HG02885 (cell line): Measurements from ENCODE around the gene TET3.
"Not testable (repeated sequence)": the region's sequence is repeated elsewhere in the genome, so short reads cannot be mapped to it uniquely, and the experiment has no call there.

Experiments used
- ATAC-seq: cut with Tn5 transposase; IDR thresholded peaks from one replicate; pipeline ENCODE4 v1.9.1; 2021; ENCODE audit warnings: mild to moderate bottlenecking; ENCODE audit not compliant: unreplicated experiment, poor library complexity

TET3 gene

GRCh38 chr2:73984203-73984921 lies at the start of gene TET3:
TET3 (plus strand) TSS chr2:73984910; CDS start chr2:73986404, 1,494 bp downstream.
- peak; percentile 49 for ATAC-seq

- no peak for ATAC-seq
Observed at GRCh38 chr2:73935641-73936040, 49.1 kb upstream of the TET3 start.

- ATAC-seq = no peak
Observed at GRCh38 chr2:73937103-73937885, 47.4 kb upstream of the TET3 start.

- ATAC-seq = no peak
Observed at GRCh38 chr2:73937899-73938298, 46.8 kb upstream of the TET3 start.

- ATAC-seq = no peak
Observed at GRCh38 chr2:73938718-73939352, 45.9 kb upstream of the TET3 start.

GRCh38 chr2:73939419-73939818 lies 45.3 kb upstream of the TET3 start:
- no peak for ATAC-seq

- not testable (repeated sequence) for ATAC-seq
Observed at GRCh38 chr2:73940066-73940465, 44.6 kb upstream of the TET3 start.

- no peak for ATAC-seq
Observed at GRCh38 chr2:73942664-73943063, 42.0 kb upstream of the TET3 start.

- no peak for ATAC-seq
Observed at GRCh38 chr2:73944714-73945113, 40.0 kb upstream of the TET3 start.

- no peak for ATAC-seq
Observed at GRCh38 chr2:73946215-73946614, 38.5 kb upstream of the TET3 start.

GRCh38 chr2:73946666-73947065 lies 38.0 kb upstream of the TET3 start:
- no peak for ATAC-seq

- no peak for ATAC-seq
Observed at GRCh38 chr2:73947412-73948018, 37.2 kb upstream of the TET3 start.

- no peak for ATAC-seq
Observed at GRCh38 chr2:73949802-73950201, 34.9 kb upstream of the TET3 start.

GRCh38 chr2:73952499-73953446 lies 31.9 kb upstream of the TET3 start:
- ATAC-seq = no peak

GRCh38 chr2:73956218-73956865 lies 28.4 kb upstream of the TET3 start:
- ATAC-seq = no peak

GRCh38 chr2:73961274-73961673 lies 23.4 kb upstream of the TET3 start:
- ATAC-seq = no peak

GRCh38 chr2:73961823-73962615 lies 22.7 kb upstream of the TET3 start:
- no peak for ATAC-seq

- ATAC-seq = no peak
Observed at GRCh38 chr2:73962798-73963197, 21.9 kb upstream of the TET3 start.
